Measurements from ENCODE around the gene NCOA1.

The NCOA1 gene

DNA sequence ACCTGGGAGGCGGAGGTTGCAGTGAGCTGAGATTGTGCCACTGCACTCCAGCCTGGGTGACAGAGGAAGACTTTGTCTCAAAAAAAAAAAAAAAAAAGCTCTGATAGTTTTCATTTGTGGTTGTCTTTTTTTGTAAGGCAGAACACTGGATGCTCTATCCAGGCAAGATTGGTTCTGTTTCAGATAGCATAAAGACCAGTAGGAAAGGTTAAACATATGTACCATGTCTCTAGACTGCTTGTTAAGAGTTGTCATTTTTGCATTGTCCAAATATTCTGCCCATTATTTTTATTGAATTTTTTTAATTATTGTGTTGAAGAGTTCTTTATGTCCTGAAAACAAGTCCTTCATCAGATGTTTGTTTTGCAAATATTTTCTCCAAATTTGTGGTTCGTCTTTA, 60.0 kb downstream of the NCOA1 start:
- ChIA-PET POLR2A (no interaction called here), CTCF (interaction anchor here (0.6 kb wide), 1 partner anchor 129 kb away, joined by 3 read pairs; no protein-coding TSS in a partner anchor)
- no peak for DNase-seq (ENCODE audit: extremely low spot score)
- TF ChIP-seq FOXM1 (IDR thresholded peaks at IDR 0.05; ENCODE audit: borderline replicate concordance) (no peak), BHLHE40 (IDR thresholded peaks at IDR 0.05; ENCODE audit: borderline replicate concordance) (no peak), SP1 (IDR thresholded peaks at IDR 0.05) (no peak), HDGF (IDR thresholded peaks at IDR 0.05; ENCODE audit: borderline replicate concordance) (no peak)

DNA sequence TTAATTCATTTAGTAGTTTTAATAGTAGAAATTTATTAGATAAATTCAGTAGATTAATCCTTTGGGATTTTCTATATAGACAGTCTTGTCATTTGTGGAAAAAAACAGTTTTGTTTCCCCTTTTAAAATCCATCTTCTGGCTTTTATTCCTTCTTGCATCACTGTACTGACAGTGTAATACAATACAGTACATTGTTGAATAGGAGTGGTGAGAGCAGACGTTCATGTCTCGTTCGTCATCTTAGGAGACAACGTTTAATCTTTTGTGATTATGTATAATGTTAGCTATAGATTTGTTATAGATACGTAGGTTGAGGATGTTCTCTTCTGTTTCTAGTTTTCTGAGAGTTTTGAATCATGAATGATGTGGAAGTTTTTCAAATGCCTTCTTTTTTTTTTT, 61.8 kb downstream of the NCOA1 start:
- POLR2A ChIA-PET = no interaction called here
- TF ChIP-seq FOXM1 (IDR thresholded peaks at IDR 0.05; ENCODE audit: borderline replicate concordance) = no peak
- no peak for TF ChIP-seq SP1 (IDR thresholded peaks at IDR 0.05)
- TF ChIP-seq, protein P1, sequence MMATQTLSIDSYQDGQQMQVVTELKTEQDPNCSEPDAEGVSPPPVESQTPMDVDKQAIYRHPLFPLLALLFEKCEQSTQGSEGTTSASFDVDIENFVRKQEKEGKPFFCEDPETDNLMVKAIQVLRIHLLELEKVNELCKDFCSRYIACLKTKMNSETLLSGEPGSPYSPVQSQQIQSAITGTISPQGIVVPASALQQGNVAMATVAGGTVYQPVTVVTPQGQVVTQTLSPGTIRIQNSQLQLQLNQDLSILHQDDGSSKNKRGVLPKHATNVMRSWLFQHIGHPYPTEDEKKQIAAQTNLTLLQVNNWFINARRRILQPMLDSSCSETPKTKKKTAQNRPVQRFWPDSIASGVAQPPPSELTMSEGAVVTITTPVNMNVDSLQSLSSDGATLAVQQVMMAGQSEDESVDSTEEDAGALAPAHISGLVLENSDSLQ (IDR thresholded peaks at IDR 0.05) = no peak
- no peak for TF ChIP-seq ELF4 (IDR thresholded peaks at IDR 0.05)
- no peak for TF ChIP-seq SUZ12 (IDR thresholded peaks at IDR 0.05)
- TF ChIP-seq HDGF (IDR thresholded peaks at IDR 0.05; ENCODE audit: borderline replicate concordance) = no peak
- no peak for TF ChIP-seq FOXA1 (IDR thresholded peaks at IDR 0.05)
- no peak for TF ChIP-seq ARNT (IDR thresholded peaks at IDR 0.05)
- TF ChIP-seq FOXK2 (IDR thresholded peaks at IDR 0.05) = no peak
- CTCF ChIA-PET = no interaction called here

DNA sequence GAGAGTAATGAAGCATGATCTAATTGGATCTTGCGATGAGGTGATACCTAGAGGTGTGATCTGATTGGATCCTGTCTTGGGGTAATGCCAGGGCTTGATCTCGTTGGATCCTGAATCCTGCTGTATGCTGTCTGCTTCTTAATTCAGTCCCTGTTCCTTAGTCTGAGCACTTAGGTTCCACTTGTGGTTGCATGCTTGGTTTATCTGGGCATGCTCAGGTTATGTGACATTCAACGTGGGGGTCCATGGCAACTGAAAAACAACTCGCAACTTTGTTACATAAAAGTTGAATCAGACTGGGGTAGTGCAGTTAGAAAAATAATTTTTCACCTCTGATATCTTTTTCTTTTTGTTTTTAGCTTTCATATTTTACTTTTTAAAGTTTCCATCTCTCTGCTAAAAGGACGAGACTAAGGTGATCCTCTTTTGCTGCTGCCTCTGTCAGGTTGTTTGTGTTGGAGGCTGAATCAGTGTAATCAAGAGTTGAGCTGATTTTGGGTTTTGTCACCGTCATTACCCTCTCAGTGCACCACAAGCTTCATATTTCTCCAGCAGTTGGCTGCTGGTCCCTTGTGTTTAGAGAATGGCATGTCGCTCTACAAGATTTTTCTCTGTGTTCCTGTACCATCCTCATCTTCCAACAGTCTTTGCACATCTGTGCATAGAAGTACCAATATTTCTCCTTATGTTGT, 67.9 kb downstream of the NCOA1 start:
- CTCF ChIA-PET = no interaction called here
- TF ChIP-seq ZNF384 (IDR thresholded peaks at IDR 0.05) (no peak), SP1 (IDR thresholded peaks at IDR 0.05) (no peak), NFRKB (IDR thresholded peaks at IDR 0.05) (no peak), FOXM1 (IDR thresholded peaks at IDR 0.05; ENCODE audit: borderline replicate concordance) (no peak), ARNT (IDR thresholded peaks at IDR 0.05) (no peak), FOXK2 (IDR thresholded peaks at IDR 0.05) (no peak), L3MBTL2 (conservative IDR thresholded peaks at IDR 0.05) (no peak)

More for the DNA sequence above, 61.8 kb downstream of the NCOA1 start:
- DNase-seq (ENCODE audit: extremely low spot score) = no peak

DNA sequence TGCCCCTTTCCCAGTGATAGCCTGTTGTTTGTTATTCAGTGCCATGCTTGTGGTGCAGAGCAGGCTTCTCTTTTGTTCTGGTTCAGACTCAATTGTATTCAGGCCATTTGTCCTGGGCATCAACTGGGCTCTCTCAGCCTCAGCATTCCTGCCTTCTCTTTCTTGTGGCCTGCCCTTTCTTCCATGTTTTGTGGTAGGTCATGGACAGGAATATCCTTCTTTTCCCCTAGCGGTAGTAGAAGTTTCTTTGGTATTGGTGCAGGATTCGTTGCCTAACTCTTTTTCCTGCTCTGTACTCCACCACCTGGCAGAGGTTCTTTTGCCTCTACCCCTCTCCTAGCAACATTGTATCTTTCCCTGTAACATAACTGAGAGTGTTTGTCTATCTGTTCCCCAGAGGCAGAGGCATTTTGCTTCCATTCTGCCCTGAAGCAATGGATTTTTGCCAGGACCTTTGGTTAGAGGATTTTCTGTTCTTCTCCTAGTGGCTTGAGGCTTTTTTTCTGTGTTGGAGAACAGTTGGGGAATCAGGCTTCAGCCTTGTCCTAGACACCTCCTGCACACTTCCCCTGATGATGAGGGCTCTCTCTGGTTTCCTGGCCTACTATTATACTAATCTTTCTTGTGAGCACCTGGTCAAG, 68.5 kb downstream of the NCOA1 start:
- ChIA-PET POLR2A (no interaction called here), CTCF (no interaction called here)
- DNase-seq (ENCODE audit: extremely low spot score) = no peak
- TF ChIP-seq, protein P1 (IDR thresholded peaks at IDR 0.05) = no peak
- no peak for TF ChIP-seq HDGF (IDR thresholded peaks at IDR 0.05; ENCODE audit: borderline replicate concordance)
- no peak for TF ChIP-seq BHLHE40 (IDR thresholded peaks at IDR 0.05; ENCODE audit: borderline replicate concordance)
- TF ChIP-seq LEF1 (IDR thresholded peaks at IDR 0.05; ENCODE audit: borderline replicate concordance) = no peak
- TF ChIP-seq ELF4 (IDR thresholded peaks at IDR 0.05) = no peak
- TF ChIP-seq SP1 (IDR thresholded peaks at IDR 0.05) = no peak
- TF ChIP-seq SUZ12 (IDR thresholded peaks at IDR 0.05) = no peak
- TF ChIP-seq FOXK2 (IDR thresholded peaks at IDR 0.05) = no peak

More for the DNA sequence above, 67.9 kb downstream of the NCOA1 start:
- DNase-seq (ENCODE audit: extremely low spot score) = no peak
- POLR2A ChIA-PET = no interaction called here

DNA sequence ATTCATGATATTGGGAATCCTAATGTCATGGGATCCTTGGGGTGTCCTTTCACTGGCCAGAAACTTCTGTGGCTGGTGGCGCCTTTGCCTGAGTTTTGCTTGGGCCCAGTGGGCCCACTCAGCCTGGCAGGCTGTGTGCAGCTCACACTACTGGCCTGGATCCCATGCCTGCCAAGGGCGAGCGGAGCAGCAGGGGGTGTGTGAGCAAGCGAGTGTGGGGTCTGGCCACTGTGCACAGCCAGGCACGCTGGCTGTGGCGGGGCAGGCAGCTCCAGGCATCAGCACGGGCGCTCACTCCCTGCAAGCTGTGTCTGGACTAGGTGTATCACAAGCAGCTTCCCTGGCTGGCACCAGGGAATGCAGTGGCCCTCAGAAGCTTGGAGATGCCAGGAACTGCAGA, 74.5 kb downstream of the NCOA1 start:
- TF ChIP-seq ELF4 (IDR thresholded peaks at IDR 0.05) = no peak
- no peak for TF ChIP-seq CTBP1 (IDR thresholded peaks at IDR 0.05; ENCODE audit: borderline replicate concordance)
- TF ChIP-seq FOXM1 (IDR thresholded peaks at IDR 0.05; ENCODE audit: borderline replicate concordance) = no peak
- no peak for TF ChIP-seq BHLHE40 (IDR thresholded peaks at IDR 0.05; ENCODE audit: borderline replicate concordance)
- TF ChIP-seq HDGF (IDR thresholded peaks at IDR 0.05; ENCODE audit: borderline replicate concordance) = no peak
- TF ChIP-seq ZNF384 (IDR thresholded peaks at IDR 0.05) = no peak
- TF ChIP-seq TARDBP (IDR thresholded peaks at IDR 0.05) = no peak
- no peak for TF ChIP-seq FOXK2 (IDR thresholded peaks at IDR 0.05)
- TF ChIP-seq SUZ12 (IDR thresholded peaks at IDR 0.05) = no peak
- TF ChIP-seq ARNT (IDR thresholded peaks at IDR 0.05) = no peak
- no peak for TF ChIP-seq LEF1 (IDR thresholded peaks at IDR 0.05; ENCODE audit: borderline replicate concordance)
- no peak for TF ChIP-seq SP1 (IDR thresholded peaks at IDR 0.05)
- TF ChIP-seq L3MBTL2 (conservative IDR thresholded peaks at IDR 0.05) = no peak
- no peak for TF ChIP-seq NFRKB (IDR thresholded peaks at IDR 0.05)
- TF ChIP-seq FOXA1 (IDR thresholded peaks at IDR 0.05) = no peak
- TF ChIP-seq, protein P1 (IDR thresholded peaks at IDR 0.05) = no peak
- CTCF ChIA-PET = no interaction called here
- POLR2A ChIA-PET = no interaction called here

DNA sequence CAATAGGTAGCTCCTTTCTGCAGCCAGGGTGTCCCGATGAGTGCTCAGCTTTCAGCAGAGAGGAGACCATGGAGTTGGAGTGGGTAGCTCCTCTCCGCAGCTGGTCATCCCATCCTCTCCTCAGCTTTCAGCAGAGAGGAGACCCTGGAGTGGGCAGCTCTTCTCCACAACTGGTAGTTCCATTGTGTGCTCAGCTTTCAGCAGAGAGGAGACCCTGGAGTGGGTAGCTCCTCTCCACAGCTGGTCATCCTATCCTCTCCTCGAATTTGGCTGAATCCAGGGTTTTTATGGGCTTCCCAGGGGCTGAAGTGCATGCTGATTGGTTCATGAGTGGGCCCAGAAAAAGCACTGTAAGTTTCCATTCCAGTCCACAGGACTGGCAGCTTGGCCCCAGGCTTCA, 75.2 kb downstream of the NCOA1 start:
- ChIA-PET CTCF (interaction anchor here (0.8 kb wide), 1 partner anchor 173 kb away, joined by 4 read pairs; no protein-coding TSS in a partner anchor), POLR2A (no interaction called here)
- TF ChIP-seq SP1 (IDR thresholded peaks at IDR 0.05) (no peak), ARNT (IDR thresholded peaks at IDR 0.05) (no peak), FOXA1 (IDR thresholded peaks at IDR 0.05) (no peak), ELF4 (IDR thresholded peaks at IDR 0.05) (no peak), CTBP1 (IDR thresholded peaks at IDR 0.05; ENCODE audit: borderline replicate concordance) (no peak), FOXK2 (IDR thresholded peaks at IDR 0.05) (no peak), HDGF (IDR thresholded peaks at IDR 0.05; ENCODE audit: borderline replicate concordance) (no peak), FOXM1 (IDR thresholded peaks at IDR 0.05; ENCODE audit: borderline replicate concordance) (no peak), LEF1 (IDR thresholded peaks at IDR 0.05; ENCODE audit: borderline replicate concordance) (no peak), ZNF384 (IDR thresholded peaks at IDR 0.05) (no peak), TARDBP (IDR thresholded peaks at IDR 0.05) (no peak), NFRKB (IDR thresholded peaks at IDR 0.05) (no peak), L3MBTL2 (conservative IDR thresholded peaks at IDR 0.05) (no peak), SUZ12 (IDR thresholded peaks at IDR 0.05) (no peak), BHLHE40 (IDR thresholded peaks at IDR 0.05; ENCODE audit: borderline replicate concordance) (no peak)
- TF ChIP-seq, protein P1 (IDR thresholded peaks at IDR 0.05) = no peak
- no peak for DNase-seq (ENCODE audit: extremely low spot score)

More for the DNA sequence above, 74.5 kb downstream of the NCOA1 start:
- DNase-seq (ENCODE audit: extremely low spot score) = no peak

Data from HEK293T (cell line).